GM21717 (cell line): ENCODE data around the gene TGFBR2.

ENCODE experiments used
- ATAC-seq: cut with Tn5 transposase; IDR thresholded peaks from one replicate; pipeline ENCODE4 v1.9.1; 2021; ENCODE audit warnings: mild to moderate bottlenecking, moderate library complexity; ENCODE audit not compliant: unreplicated experiment

Gene TGFBR2

DNA sequence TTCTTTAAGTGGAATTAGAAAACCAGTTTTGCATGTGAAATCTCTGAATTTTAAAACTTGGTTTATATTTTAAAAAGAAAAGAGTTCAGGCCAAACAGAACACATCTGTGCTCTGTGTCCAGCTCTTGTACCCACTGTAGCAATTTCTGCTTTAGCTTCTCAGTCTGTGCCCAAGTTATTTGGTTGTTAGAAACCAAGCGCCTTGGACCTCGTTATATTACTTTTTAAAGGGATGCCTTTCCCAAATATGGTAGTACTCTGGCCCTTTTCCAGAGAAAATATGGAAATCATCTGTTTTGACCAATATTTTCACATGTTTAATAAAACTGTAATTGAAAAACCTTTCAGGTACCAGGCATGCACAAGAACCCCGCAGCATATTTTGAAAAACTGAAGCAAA, 27.3 kb downstream of the TGFBR2 start:
- no peak for ATAC-seq

GRCh38 chr3:30634761-30635735, 28.6 kb downstream of the TGFBR2 start:
- ATAC-seq = no peak

GRCh38 chr3:30637310-30638219, 31.2 kb downstream of the TGFBR2 start:
- no peak for ATAC-seq

- ATAC-seq = no peak
Measured at GRCh38 chr3:30638685-30639412, 32.4 kb downstream of the TGFBR2 start.

DNA sequence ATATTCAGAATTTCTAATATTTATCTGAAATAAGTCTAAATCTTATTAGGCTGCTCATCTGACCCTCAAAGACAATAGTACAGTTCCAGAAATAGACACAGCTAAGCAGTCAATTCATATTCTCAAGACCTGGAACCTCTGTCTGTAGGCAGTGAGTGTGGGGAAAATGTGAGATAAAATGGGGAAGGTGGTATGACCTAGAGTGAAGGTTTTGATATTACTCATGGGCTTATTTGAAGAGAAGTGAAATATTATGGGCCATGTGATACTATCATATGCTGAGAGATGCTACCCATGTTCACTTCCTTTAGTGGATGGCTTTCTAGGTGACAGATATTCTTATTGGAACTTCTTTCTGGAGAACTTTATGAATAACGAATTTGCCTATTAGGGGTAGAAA, 33.5 kb downstream of the TGFBR2 start:
- peak; percentile 89 for ATAC-seq

DNA sequence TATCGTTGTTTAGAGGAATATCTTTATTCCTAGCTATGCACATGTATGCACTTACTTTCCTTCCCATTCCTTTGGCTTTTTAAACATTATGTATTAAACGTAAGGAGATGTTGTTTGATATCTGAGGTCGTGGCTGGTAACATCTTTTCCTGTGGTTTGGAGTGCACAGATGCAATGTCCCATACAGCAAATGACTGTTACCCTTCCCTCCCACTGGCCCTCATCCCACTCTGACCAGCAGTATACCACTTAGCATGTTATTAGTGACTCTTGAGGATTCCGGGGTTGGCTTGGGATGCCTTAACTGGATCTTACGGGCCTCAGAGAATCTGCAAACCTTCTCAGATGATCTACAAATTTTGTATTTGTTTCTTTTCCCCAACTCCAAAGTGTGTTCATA, 34.5 kb downstream of the TGFBR2 start:
- no peak for ATAC-seq

DNA sequence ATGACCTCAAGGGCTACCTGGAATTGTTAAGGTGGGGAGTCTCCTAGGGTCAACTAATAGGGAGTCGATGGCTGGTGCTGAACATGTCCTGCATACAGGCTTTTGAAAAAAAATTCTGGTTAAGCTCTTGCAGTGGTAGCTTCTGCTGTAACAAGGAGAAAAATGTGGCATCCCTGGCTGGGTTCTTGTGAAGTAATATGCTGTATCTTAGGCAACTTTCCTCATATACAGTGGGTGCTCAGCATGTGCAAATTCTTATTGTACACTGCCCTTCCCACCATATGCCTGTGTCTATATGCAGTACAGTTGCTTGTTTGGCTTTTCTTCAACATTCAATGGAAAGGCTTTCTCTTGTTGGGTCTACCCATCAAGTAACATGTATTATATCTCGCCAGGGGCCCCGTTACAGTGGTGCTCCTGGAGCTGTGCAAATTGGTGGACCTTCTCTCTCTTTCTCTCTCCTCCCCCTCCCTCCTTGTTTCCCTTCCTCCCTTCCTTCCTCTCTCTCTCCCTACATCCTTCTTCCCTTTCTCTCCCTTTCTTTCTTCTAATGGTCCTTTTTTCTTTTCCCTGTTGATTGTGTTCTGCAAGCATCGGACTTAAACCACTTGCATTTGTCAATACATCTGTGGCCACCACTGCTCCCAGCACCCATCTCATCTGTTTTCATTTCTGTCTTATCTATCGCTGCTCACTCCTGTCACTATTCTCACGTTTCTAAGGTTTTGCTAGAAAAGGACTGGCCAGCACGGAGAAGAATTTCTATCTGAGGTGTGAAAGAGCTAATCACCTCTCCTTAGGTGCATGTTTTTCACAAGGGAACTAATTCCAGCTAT, 35.2 kb downstream of the TGFBR2 start:
- no peak for ATAC-seq

GRCh38 chr3:30642849-30643361, 36.5 kb downstream of the TGFBR2 start:
- ATAC-seq = no peak

GRCh38 chr3:30643763-30644462, 37.5 kb downstream of the TGFBR2 start:
- no peak for ATAC-seq

- ATAC-seq = peak; percentile 72
Measured at GRCh38 chr3:30644615-30645014, 38.2 kb downstream of the TGFBR2 start.

DNA sequence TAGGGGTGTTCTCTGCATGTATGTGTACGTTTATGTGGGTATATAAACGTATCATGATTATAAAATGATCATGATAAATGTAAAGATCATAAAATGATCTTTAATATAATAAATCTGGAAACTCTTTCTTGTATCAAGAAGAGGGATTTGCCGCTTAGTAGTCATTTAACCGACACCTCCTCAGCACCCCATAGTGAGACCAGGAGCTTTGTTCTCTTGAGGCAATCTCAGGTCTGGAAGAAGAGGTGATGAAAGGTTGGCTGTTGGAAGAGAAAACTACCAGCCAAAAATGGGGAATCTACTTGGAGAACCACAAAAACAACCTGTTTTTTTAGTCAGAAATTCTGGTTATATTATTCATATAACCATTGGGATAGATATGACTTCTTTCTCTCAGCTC, 38.7 kb downstream of the TGFBR2 start:
- no peak for ATAC-seq

GRCh38 chr3:30646181-30646876, 39.9 kb downstream of the TGFBR2 start:
- no peak for ATAC-seq

DNA sequence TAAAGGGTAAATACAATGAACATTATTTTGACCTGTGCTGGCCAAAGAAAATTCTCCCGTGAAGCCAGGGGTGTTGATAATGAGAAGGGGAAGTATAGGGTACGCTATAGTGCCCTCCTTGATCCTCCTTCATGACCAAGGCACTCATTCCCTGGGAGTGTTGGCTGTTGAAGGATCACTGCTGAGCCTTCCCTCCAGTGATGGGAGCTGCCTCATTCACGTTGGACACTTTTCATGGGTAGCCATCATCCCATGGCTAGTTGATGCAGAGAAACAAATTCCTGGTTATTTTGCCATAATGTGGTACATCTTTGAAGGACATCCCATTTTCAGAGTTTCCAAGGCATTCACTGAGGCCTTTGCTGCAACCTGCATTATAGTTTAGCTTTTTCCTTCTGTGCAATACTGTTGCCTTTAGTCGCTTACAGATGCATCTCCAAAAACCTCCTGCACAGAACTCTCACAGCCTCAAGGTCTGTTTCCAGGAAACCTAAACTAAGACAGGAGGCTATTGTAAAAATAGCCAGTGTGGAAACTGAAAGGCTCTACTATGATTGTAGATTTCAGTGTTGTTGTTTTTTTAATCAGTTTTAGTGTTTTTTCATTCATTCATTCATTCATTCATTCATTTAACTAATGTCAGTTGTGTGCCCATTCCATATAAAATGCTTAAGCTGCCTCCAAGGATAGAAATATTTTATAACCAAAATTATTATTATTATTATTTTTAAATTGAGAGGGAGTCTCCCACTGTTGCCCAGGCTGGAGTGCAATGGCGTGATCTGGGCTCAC, 40.8 kb downstream of the TGFBR2 start:
- no peak for ATAC-seq

GRCh38 chr3:30648670-30649357, 42.4 kb downstream of the TGFBR2 start:
- ATAC-seq = no peak

DNA sequence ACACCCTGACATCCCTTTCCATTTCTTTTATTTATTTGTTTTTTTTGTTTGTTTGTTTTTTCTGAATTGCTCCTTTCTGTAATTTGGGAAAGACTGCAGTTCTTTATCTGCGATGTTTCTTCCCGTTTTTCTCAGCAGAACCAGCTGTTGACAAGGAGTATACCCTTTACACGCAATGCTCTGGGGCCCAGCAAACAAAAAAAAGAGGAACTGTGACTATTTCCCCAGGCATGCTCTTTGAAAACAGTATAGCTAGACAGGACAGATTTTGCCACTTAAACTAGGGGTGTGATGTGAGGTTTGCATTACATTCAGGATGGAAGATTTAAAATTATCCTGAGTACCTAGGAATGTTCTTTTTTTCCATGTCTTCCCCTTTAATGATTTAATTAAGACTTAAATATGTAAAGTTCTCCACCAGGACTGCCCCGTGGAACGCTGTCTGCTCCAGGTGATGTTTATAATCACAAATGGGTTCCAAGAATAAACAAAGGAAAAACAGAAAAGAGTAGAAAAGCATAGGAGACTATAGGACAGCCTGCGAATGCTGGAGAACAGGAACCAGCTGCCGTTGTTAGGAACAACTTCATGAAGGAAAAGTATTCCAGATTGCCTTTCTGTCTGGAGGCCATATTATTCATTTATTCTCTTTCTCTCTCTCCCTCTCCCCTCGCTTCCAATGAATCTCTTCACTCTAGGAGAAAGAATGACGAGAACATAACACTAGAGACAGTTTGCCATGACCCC, 43.3 kb downstream of the TGFBR2 start:
- ATAC-seq = peak; percentile 59

GRCh38 chr3:30650348-30650995, 44.1 kb downstream of the TGFBR2 start:
- no peak for ATAC-seq
